Measurements from ENCODE around the gene TLR10. TPM values are rescaled to one million over a fixed set of nuclear protein-coding genes. Genes with fewer than 3 reads are reported as not detected.

TLR10 gene
- polyA plus RNA-seq, 1 of the 3 experiments (the other 2 are of a cell fraction), result not detected

DNA sequence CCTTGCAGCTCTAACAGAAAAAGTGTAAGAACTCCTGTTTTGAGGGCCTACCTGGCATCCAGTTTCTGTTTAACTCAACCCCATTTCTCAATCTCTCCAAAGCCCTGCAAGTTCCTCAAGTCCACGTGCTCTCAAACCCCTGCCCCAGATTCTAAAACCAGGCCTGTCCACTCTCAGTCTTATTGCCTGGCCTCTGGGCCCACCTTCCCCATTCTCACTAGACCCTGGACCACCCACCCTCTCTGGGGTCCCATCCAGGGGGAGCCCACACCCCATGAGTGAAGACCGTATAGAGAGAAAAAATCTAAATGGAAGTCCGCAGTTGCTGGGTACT lies 58.3 kb downstream of the TLR10 start:
- H3K27me3 ChIP-seq (ENCODE audit: insufficient read depth), result no peaks in the 10 kb centered on the region
- H3K9me3 ChIP-seq, result no peaks in the 10 kb centered on the region
- no peak overlapping the region for H3K9ac ChIP-seq
- no peaks in the 10 kb centered on the region for H3K4me1 ChIP-seq (ENCODE audit: control insufficient read depth in 1 of 2, insufficient read depth in 2 of 2, low read depth in 1 of 2, low read length in 1 of 2)
- WGBS (ENCODE audit: low lambda C conversion rate), result 90% methylated on average over 3 of the region's 3 CpGs
- H3F3A ChIP-seq (replicated peaks; ENCODE audit: insufficient read depth), result no peaks in the 10 kb centered on the region
- no peaks in the 10 kb centered on the region for H3K79me2 ChIP-seq (ENCODE audit: insufficient read depth)
- no peaks in the 10 kb centered on the region for H3K9me2 ChIP-seq
- ChIA-PET CTCF (interaction anchor here (0.7 to 2.1 kb wide), 2 partner anchors 58 to 404 kb away, joined by 3 to 10 read pairs; partner anchors contain the start of gene TLR10), POLR2A (no interaction called here)
- no peak overlapping the region for H3K4me2 ChIP-seq
- no peak for DNase-seq
- no peak overlapping the region for H3K4me3 ChIP-seq (ENCODE audit: low read depth in 2 of 2, low read length in 1 of 2)
- no peak overlapping the region for H2AFZ ChIP-seq (ENCODE audit: low read depth)
- H3K36me3 ChIP-seq (replicated peaks in 1 of 2; ENCODE audit: control insufficient read depth in 1 of 2, insufficient read depth in 2 of 2, low read length in 1 of 2), result no peaks in the 10 kb centered on the region
- no peaks in the 10 kb centered on the region for H4K20me1 ChIP-seq (ENCODE audit: insufficient read depth)
- no peak overlapping the region for H3K27ac ChIP-seq (ENCODE audit: low read depth in 2 of 2, low read length in 1 of 2)
- no peak for TF ChIP-seq NRF1 (IDR thresholded peaks at IDR 0.05; ENCODE audit: low read depth, low read length)
- TF ChIP-seq, protein P1, sequence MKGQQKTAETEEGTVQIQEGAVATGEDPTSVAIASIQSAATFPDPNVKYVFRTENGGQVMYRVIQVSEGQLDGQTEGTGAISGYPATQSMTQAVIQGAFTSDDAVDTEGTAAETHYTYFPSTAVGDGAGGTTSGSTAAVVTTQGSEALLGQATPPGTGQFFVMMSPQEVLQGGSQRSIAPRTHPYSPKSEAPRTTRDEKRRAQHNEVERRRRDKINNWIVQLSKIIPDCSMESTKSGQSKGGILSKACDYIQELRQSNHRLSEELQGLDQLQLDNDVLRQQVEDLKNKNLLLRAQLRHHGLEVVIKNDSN (IDR thresholded peaks at IDR 0.05; ENCODE audit: borderline replicate concordance, low read depth), result no peak
- TF ChIP-seq SIN3A (IDR thresholded peaks at IDR 0.05; ENCODE audit: borderline replicate concordance, low read depth, low read length), result no peak
- TF ChIP-seq POLR2AphosphoS5 (IDR thresholded peaks at IDR 0.05; ENCODE audit: low read depth, low read length), result no peak
- no peak for TF ChIP-seq TCF12 (IDR thresholded peaks at IDR 0.05)
- no peak for TF ChIP-seq FOXM1 (IDR thresholded peaks at IDR 0.05; ENCODE audit: low read depth)
- TF ChIP-seq MXI1 (IDR thresholded peaks at IDR 0.05; ENCODE audit: low read depth, low read length), result no peak
- TF ChIP-seq, protein P2, sequence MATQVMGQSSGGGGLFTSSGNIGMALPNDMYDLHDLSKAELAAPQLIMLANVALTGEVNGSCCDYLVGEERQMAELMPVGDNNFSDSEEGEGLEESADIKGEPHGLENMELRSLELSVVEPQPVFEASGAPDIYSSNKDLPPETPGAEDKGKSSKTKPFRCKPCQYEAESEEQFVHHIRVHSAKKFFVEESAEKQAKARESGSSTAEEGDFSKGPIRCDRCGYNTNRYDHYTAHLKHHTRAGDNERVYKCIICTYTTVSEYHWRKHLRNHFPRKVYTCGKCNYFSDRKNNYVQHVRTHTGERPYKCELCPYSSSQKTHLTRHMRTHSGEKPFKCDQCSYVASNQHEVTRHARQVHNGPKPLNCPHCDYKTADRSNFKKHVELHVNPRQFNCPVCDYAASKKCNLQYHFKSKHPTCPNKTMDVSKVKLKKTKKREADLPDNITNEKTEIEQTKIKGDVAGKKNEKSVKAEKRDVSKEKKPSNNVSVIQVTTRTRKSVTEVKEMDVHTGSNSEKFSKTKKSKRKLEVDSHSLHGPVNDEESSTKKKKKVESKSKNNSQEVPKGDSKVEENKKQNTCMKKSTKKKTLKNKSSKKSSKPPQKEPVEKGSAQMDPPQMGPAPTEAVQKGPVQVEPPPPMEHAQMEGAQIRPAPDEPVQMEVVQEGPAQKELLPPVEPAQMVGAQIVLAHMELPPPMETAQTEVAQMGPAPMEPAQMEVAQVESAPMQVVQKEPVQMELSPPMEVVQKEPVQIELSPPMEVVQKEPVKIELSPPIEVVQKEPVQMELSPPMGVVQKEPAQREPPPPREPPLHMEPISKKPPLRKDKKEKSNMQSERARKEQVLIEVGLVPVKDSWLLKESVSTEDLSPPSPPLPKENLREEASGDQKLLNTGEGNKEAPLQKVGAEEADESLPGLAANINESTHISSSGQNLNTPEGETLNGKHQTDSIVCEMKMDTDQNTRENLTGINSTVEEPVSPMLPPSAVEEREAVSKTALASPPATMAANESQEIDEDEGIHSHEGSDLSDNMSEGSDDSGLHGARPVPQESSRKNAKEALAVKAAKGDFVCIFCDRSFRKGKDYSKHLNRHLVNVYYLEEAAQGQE (IDR thresholded peaks at IDR 0.05; ENCODE audit: low read depth, low read length), result no peak
- no peak for TF ChIP-seq JUND (IDR thresholded peaks at IDR 0.05)

DNA sequence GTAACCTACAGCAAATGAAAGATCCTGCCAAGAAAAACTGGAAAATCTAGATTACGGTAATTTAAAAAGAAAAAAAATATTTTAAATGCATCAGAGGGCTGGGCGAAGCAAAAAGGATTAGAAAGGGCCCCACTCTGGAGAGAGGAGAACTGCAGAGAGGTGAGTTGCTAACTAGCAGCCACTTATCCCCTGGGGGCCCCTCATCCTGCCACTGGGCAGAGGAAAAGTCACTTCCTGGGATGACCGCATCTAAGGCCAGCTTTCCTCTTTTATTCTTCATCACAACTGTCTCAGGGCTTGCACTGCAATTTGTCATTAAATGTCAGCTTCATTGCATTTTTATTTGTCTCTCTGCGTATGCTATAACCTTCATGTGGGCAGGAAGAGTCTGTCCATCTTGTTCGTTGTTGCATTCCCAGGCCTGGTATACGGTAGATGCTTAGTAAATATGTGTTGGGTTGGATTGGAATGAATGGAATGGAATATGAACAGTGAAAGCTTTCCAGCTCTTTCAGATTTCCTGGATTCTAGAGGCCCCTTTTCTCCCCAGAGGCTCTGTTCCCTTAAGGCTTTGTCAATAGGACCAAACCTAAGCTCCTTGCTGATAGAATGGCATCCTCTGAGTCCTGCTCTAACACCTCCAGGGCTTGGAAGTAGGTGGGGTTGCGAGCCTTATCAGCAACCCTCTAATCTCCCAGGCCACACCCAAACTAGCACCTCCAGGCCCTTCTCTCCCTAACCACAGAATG lies 58.9 kb downstream of the TLR10 start:
- no peak overlapping the region for H3K4me2 ChIP-seq
- H3K9me3 ChIP-seq, result no peaks in the 10 kb centered on the region
- no peaks in the 10 kb centered on the region for H3F3A ChIP-seq (replicated peaks; ENCODE audit: insufficient read depth)
- DNase-seq, result no peak
- no peaks in the 10 kb centered on the region for H4K20me1 ChIP-seq (ENCODE audit: insufficient read depth)
- 88% methylated on average over 7 of the region's 7 CpGs for WGBS (ENCODE audit: low lambda C conversion rate)
- H3K9ac ChIP-seq, result no peak overlapping the region
- H2AFZ ChIP-seq (ENCODE audit: low read depth), result no peak overlapping the region
- POLR2A ChIA-PET, result no interaction called here
- no peak overlapping the region for H3K4me3 ChIP-seq (ENCODE audit: low read depth in 2 of 2, low read length in 1 of 2)
- H3K79me2 ChIP-seq (ENCODE audit: insufficient read depth), result no peaks in the 10 kb centered on the region
- H3K4me1 ChIP-seq (ENCODE audit: control insufficient read depth in 1 of 2, insufficient read depth in 2 of 2, low read depth in 1 of 2, low read length in 1 of 2), result no peaks in the 10 kb centered on the region
- H3K27ac ChIP-seq (ENCODE audit: low read depth in 2 of 2, low read length in 1 of 2), result no peak overlapping the region
- no peaks in the 10 kb centered on the region for H3K27me3 ChIP-seq (ENCODE audit: insufficient read depth)
- CTCF ChIA-PET, result interaction anchor here (0.6 to 2.5 kb wide), 4 partner anchors 59 to 544 kb away, joined by 3 to 12 read pairs (median 6); partner anchors contain the start of gene TLR10
- H3K36me3 ChIP-seq (replicated peaks in 1 of 2; ENCODE audit: control insufficient read depth in 1 of 2, insufficient read depth in 2 of 2, low read length in 1 of 2), result no peaks in the 10 kb centered on the region
- H3K9me2 ChIP-seq, result no peaks in the 10 kb centered on the region
- TF ChIP-seq, protein P3, sequence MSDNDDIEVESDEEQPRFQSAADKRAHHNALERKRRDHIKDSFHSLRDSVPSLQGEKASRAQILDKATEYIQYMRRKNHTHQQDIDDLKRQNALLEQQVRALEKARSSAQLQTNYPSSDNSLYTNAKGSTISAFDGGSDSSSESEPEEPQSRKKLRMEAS (IDR thresholded peaks at IDR 0.05; ENCODE audit: low read depth), result no peak
- TF ChIP-seq GATA2 (CRISPR knock-in tag; IDR thresholded peaks at IDR 0.05) (no peak), NFIC (IDR thresholded peaks at IDR 0.05; ENCODE audit: borderline replicate concordance) (no peak), SIN3A (IDR thresholded peaks at IDR 0.05; ENCODE audit: borderline replicate concordance, low read depth, low read length) (no peak), ELF1 (IDR thresholded peaks at IDR 0.05) (no peak), RFX5 (IDR thresholded peaks at IDR 0.05; ENCODE audit: low read length) (no peak), POLR2AphosphoS5 (IDR thresholded peaks at IDR 0.05; ENCODE audit: low read depth, low read length) (no peak), TEAD4 (IDR thresholded peaks at IDR 0.05; ENCODE audit: borderline replicate concordance, insufficient read depth) (no peak), GABPA (IDR thresholded peaks at IDR 0.05; ENCODE audit: low read depth) (no peak), MXI1 (IDR thresholded peaks at IDR 0.05; ENCODE audit: low read depth, low read length) (no peak)
- TF ChIP-seq, protein P2 (IDR thresholded peaks at IDR 0.05; ENCODE audit: low read depth, low read length), result no peak
- TF ChIP-seq, protein P4, sequence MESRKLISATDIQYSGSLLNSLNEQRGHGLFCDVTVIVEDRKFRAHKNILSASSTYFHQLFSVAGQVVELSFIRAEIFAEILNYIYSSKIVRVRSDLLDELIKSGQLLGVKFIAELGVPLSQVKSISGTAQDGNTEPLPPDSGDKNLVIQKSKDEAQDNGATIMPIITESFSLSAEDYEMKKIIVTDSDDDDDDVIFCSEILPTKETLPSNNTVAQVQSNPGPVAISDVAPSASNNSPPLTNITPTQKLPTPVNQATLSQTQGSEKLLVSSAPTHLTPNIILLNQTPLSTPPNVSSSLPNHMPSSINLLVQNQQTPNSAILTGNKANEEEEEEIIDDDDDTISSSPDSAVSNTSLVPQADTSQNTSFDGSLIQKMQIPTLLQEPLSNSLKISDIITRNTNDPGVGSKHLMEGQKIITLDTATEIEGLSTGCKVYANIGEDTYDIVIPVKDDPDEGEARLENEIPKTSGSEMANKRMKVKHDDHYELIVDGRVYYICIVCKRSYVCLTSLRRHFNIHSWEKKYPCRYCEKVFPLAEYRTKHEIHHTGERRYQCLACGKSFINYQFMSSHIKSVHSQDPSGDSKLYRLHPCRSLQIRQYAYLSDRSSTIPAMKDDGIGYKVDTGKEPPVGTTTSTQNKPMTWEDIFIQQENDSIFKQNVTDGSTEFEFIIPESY (IDR thresholded peaks at IDR 0.05; ENCODE audit: borderline replicate concordance, low read depth), result no peak

Data from SK-N-SH (cell line).